ENCODE results near the gene MYO9A.

DNA sequence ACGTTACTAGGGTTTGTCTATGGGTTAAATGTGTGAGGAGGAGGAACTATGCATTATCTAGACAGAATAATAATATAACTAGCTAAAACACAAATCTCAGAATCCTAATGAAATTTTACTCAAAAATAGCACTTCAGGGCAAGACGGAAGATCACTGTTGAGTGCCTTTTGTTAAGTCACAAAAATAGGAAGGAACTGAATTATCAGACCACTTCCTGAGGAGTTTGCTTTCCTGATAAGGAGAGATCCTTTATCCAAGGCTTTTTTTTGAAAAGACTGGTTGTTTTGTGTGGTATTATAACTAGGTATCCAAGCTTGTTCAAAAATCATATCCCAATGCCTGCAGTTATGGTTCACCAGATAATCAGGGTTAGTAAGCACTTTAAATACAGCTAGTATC, 273.0 kb downstream of the MYO9A start:
- TF ChIP-seq CTCF (IDR thresholded peaks at IDR 0.05) (no peak), POLR2A (IDR thresholded peaks at IDR 0.05) (no peak)
